ENCODE data around the gene SQOR. TPM values are rescaled to one million over a fixed set of nuclear protein-coding genes. Genes with fewer than 3 reads are reported as not detected.

SQOR gene
- total and polyA plus RNA-seq, 2 donors (not counting 1 experiment from before 2014, with no cell fraction given): 25.6 to 29.1 TPM

DNA sequence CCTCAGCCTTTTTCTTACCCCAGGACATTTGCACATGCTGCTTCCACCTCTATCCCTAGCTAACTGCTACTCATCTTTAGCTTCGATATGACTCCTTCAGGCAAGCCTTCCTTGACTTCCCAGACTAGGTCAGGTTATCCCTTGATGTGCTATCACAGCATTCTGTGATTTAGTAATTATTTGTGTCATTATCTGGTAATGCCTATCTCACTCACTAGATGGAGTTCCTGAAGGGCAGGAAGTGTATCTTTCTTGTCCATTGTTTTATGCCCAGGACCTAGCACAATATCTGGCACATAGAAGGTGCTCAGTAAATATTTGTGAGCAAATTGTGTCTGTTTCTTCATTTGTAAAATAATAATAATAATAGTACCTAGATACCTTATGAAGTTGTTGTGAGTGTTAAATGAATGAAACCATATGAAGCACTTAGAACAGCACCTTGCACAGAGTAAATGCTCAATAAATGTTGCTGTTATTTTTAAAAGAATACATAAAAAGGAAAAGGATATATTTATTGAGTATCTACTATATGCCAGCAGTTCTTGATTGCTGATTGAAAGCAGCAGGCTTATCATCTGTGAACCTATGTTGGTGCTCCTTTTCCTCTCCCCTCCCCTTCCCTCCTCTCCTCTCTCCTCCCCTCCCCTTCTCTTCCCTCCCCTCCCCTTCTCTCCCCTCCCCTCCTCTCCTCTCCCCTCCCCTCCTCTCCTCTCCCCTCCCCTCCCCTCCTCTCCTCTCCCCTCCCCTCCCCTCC lies 31.5 kb downstream of the SQOR start:
- ChIA-PET POLR2A (no interaction called here), CTCF (interaction anchor here (0.7 kb wide), 1 partner anchor 13 kb away, joined by 3 read pairs; no protein-coding TSS in a partner anchor)
- H3K4me3 Mint-ChIP-seq: no peak overlapping the region
- no peaks in the 10 kb centered on the region for H3K79me2 ChIP-seq (ENCODE audit: control insufficient read depth, insufficient read depth, low read length)
- no peak for ATAC-seq (ENCODE audit: low read depth)
- intact Hi-C loops (cut with micrococcal nuclease): no loop called here
- H3K9ac ChIP-seq (ENCODE audit: low read length): no peak overlapping the region
- H3K36me3 ChIP-seq (replicated peaks in 1 of 2; ENCODE audit: control extremely low read depth in 1 of 2, control insufficient read depth in 1 of 2, extremely low read depth in 1 of 2, insufficient read depth in 2 of 2, low read length in 1 of 2): peaks cover 6 to 61% of the 10 kb centered on the region in 2 experiments
- H3K27me3 Mint-ChIP-seq: no peaks in the 10 kb centered on the region
- no peak for DNase-seq
- no peak for TF ChIP-seq EZH2 (IDR thresholded peaks at IDR 0.05; ENCODE audit: borderline replicate concordance, insufficient read depth, low read depth, low read length, poor library complexity, severe bottlenecking)
- TF ChIP-seq, protein P1, sequence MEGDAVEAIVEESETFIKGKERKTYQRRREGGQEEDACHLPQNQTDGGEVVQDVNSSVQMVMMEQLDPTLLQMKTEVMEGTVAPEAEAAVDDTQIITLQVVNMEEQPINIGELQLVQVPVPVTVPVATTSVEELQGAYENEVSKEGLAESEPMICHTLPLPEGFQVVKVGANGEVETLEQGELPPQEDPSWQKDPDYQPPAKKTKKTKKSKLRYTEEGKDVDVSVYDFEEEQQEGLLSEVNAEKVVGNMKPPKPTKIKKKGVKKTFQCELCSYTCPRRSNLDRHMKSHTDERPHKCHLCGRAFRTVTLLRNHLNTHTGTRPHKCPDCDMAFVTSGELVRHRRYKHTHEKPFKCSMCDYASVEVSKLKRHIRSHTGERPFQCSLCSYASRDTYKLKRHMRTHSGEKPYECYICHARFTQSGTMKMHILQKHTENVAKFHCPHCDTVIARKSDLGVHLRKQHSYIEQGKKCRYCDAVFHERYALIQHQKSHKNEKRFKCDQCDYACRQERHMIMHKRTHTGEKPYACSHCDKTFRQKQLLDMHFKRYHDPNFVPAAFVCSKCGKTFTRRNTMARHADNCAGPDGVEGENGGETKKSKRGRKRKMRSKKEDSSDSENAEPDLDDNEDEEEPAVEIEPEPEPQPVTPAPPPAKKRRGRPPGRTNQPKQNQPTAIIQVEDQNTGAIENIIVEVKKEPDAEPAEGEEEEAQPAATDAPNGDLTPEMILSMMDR (IDR thresholded peaks at IDR 0.05): no peak
- H3K27me3 ChIP-seq (replicated peaks in 1 of 4; ENCODE audit: control extremely low read depth in 1 of 4, control insufficient read depth in 3 of 4, insufficient read depth in 4 of 4, low read length in 3 of 4): no peaks in the 10 kb centered on the region
- H3K27ac Mint-ChIP-seq: no peak overlapping the region
- no peak overlapping the region for H2AFZ ChIP-seq (ENCODE audit: insufficient read depth, low read depth, low read length, poor library complexity, severe bottlenecking)
- H3K4me1 Mint-ChIP-seq: no peaks in the 10 kb centered on the region
- no peaks in the 10 kb centered on the region for H3K9me3 Mint-ChIP-seq (ENCODE audit: insufficient read depth)
- H3K27ac ChIP-seq (ENCODE audit: low read length in 2 of 2): no peak overlapping the region
- peaks cover 7% of the 10 kb centered on the region for H4K20me1 ChIP-seq (ENCODE audit: control insufficient read depth, insufficient read depth, low read length, poor library complexity, severe bottlenecking)
- H3K9me3 ChIP-seq (ENCODE audit: control extremely low read depth in 1 of 3, control insufficient read depth in 2 of 3, insufficient read depth in 1 of 3, low read length in 2 of 3): no peaks in the 10 kb centered on the region
- no CpG with 5 or more reads among the region's 1 CpG for WGBS (ENCODE audit: insufficient coverage)
- H3K4me3 ChIP-seq (ENCODE audit: control extremely low read depth in 1 of 5, extremely low read depth in 1 of 5, insufficient read depth in 1 of 5, low read depth in 2 of 5, low read length in 4 of 5): no peak overlapping the region
- no peaks in the 10 kb centered on the region for H3K4me1 ChIP-seq (ENCODE audit: control insufficient read depth in 2 of 2, insufficient read depth in 2 of 2, low read length in 2 of 2)
- H3K4me2 ChIP-seq (replicated peaks; ENCODE audit: low read depth, low read length, poor library complexity, severe bottlenecking): no peak overlapping the region

- Histone ChIP-seq H2AFZ (ENCODE audit: insufficient read depth, low read depth, low read length, poor library complexity, severe bottlenecking) (no peak overlapping the region), H4K20me1 (ENCODE audit: control insufficient read depth, insufficient read depth, low read length, poor library complexity, severe bottlenecking) (peaks cover 12% of the 10 kb centered on the region), H3K9ac (ENCODE audit: low read length) (no peak overlapping the region), H3K27me3 (replicated peaks in 1 of 4; ENCODE audit: control extremely low read depth in 1 of 4, control insufficient read depth in 3 of 4, insufficient read depth in 4 of 4, low read length in 3 of 4) (no peaks in the 10 kb centered on the region), H3K9me3 (ENCODE audit: control extremely low read depth in 1 of 3, control insufficient read depth in 2 of 3, insufficient read depth in 1 of 3, low read length in 2 of 3) (no peaks in the 10 kb centered on the region), H3K79me2 (ENCODE audit: control insufficient read depth, insufficient read depth, low read length) (no peaks in the 10 kb centered on the region), H3K4me1 (ENCODE audit: control insufficient read depth in 2 of 2, insufficient read depth in 2 of 2, low read length in 2 of 2) (no peaks in the 10 kb centered on the region), H3K4me2 (replicated peaks; ENCODE audit: low read depth, low read length, poor library complexity, severe bottlenecking) (no peak overlapping the region), H3K4me3 (ENCODE audit: control extremely low read depth in 1 of 5, extremely low read depth in 1 of 5, insufficient read depth in 1 of 5, low read depth in 2 of 5, low read length in 4 of 5) (no peak overlapping the region), H3K27ac (ENCODE audit: low read length in 2 of 2) (no peak overlapping the region), H3K36me3 (replicated peaks in 1 of 2; ENCODE audit: control extremely low read depth in 1 of 2, control insufficient read depth in 1 of 2, extremely low read depth in 1 of 2, insufficient read depth in 2 of 2, low read length in 1 of 2) (peaks cover 6 to 61% of the 10 kb centered on the region in 2 experiments)
- ChIA-PET CTCF (interaction anchor here (0.7 kb wide), 1 partner anchor 394 kb away, joined by 3 read pairs; no protein-coding TSS in a partner anchor), POLR2A (no interaction called here)
- DNase-seq (no peak), ATAC-seq (ENCODE audit: low read depth) (no peak)
- no peak overlapping the region for H3K27ac Mint-ChIP-seq
- intact Hi-C loops (cut with micrococcal nuclease): no loop called here
- H3K9me3 Mint-ChIP-seq (ENCODE audit: insufficient read depth): no peaks in the 10 kb centered on the region
- 100% methylated on average over 1 of the region's 2 CpGs for WGBS (ENCODE audit: insufficient coverage)
- H3K4me3 Mint-ChIP-seq: no peak overlapping the region
- no peaks in the 10 kb centered on the region for H3K27me3 Mint-ChIP-seq
- no peak for TF ChIP-seq EZH2 (IDR thresholded peaks at IDR 0.05; ENCODE audit: borderline replicate concordance, insufficient read depth, low read depth, low read length, poor library complexity, severe bottlenecking)
- TF ChIP-seq, protein P1 (IDR thresholded peaks at IDR 0.05): no peak
- H3K4me1 Mint-ChIP-seq: no peaks in the 10 kb centered on the region
Measured at GRCh38 chr15:45667002-45667401, 32.2 kb downstream of the SQOR start.
